ENCODE results near the gene HNRNPF.

DNA sequence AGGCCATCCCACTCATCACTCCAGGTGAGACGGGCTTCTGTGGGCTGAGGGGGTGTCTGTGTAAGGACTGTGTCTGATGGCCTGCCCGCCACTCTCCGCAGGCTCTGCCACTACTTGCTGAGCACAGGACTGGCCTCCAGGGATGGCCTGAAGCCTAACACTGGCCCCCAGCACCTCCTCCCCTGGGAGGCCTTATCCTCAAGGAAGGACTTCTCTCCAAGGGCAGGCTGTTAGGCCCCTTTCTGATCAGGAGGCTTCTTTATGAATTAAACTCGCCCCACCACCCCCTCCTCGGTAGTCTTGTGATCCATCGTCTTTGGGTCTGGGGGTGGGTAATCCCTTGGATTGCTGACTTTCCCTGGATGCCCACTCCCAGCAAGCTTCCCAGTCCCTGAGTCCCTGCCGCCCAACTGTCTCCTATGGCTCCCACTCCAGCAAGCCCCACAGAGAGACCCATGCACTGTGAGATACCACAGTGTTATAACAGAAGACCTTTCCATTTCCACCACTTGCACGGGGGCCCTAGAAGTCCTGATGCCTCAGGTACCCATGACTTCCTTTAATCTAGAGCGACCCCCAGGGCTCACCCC, 32.8 kb downstream of the HNRNPF start:
- no peak for TF ChIP-seq CTCF (IDR thresholded peaks at IDR 0.05; ENCODE audit: low read depth, low read length)
- TF ChIP-seq, protein P1, sequence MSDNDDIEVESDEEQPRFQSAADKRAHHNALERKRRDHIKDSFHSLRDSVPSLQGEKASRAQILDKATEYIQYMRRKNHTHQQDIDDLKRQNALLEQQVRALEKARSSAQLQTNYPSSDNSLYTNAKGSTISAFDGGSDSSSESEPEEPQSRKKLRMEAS (IDR thresholded peaks at IDR 0.05; ENCODE audit: low read depth, low read length) = no peak
- TF ChIP-seq POLR2A (IDR thresholded peaks at IDR 0.05; ENCODE audit: extremely low read depth, insufficient read length) = no peak
- TF ChIP-seq MYC (IDR thresholded peaks at IDR 0.05; ENCODE audit: low read depth, low read length) = no peak
